GM21528 (cell line): Measurements from ENCODE around the gene SIRT6.
"Not testable (repeated sequence)": the region's sequence is repeated elsewhere in the genome, so short reads cannot be mapped to it uniquely, and the experiment has no call there.

Source experiments
- ATAC-seq: cut with Tn5 transposase; IDR thresholded peaks from one replicate; pipeline ENCODE4 v1.9.1; 2021; ENCODE audit warnings: mild to moderate bottlenecking, moderate library complexity; ENCODE audit not compliant: unreplicated experiment, low FRiP score

The SIRT6 gene

DNA sequence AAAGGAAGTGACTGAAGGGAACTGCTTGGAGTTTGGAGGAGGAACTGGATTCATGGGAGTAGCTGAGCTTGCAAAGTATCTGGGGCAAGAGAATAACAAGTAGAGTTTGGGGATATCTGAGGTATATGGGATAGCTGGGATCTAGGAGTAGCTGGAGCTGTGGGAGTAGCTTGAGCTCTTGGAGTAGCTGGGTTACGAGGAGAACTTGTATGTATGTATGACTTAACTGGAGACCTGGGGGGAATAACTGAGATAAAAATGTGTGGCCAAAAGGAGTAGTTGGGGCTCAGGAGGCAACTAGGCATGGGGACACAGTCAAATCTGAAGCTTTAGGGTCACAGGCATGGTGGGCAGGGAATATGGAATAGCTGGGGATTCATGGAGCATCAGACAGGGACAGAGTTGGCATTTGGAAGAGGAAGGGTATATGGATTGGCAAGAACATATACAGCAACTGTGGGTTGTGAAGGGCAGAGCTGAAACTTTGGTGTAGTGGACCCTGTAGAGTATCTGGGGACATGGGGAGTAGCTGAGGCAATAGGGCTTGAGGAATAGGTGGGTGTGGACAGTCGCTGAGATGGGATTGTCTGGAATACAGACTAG, 18.7 kb upstream of the SIRT6 start:
- no peak for ATAC-seq

DNA sequence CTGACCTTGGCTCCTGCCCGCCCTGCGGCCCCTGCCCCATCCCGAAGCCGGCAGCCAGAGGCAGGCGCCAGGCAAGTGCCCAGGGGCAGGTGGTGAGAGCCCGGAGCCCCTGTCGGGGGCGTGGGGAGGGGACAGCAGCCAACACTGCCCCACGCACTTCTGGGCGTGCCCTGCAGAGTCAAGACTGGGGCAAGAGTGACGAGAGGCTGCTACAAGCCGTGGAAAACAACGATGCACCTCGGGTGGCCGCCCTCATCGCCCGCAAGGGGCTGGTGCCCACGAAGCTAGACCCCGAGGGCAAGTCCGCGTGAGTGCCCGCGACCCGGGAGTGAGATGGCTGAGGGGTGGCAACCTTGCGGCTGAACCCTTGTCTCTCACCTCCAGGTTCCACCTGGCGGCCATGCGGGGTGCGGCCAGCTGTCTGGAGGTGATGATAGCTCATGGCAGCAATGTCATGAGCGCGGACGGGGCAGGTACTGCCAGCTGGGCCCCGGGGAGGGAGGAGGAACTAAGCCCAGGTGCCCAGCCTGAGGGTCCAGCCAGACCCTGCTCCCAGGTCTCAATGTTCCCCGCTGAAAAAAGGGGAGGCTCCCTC, 17.4 kb upstream of the SIRT6 start:
- ATAC-seq = no peak

DNA sequence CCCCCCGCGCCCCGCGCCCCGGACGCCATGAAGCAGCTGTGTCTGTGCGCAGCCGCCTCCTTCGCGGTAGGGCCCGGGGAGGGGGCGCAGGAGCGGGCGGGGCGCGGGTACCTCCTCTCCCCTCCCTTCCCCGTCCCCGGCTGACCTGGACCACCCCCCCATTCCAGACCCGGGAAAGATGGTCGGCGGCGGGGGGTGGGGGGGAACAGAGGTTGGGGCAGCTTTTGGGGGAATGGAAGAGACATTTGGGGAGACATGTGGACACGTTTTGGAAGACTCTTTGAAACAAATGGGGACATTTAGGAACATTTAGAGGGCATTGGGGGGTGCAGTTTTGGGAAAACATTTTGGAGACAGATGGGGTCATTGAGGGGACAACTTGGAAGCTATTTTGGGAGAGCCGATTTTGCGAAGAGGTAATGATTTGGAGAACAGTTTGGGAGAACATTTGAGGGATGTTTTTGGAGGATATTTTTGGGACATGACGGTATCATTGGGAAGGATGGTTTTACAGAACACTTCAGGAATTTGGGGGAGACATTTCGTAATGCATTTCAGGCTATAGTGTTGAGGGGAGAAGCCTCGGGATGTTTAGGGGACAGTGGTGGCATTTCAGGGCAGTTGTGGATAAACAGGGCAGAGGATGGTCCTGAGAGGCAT, 16.2 kb upstream of the SIRT6 start:
- ATAC-seq = no peak

DNA sequence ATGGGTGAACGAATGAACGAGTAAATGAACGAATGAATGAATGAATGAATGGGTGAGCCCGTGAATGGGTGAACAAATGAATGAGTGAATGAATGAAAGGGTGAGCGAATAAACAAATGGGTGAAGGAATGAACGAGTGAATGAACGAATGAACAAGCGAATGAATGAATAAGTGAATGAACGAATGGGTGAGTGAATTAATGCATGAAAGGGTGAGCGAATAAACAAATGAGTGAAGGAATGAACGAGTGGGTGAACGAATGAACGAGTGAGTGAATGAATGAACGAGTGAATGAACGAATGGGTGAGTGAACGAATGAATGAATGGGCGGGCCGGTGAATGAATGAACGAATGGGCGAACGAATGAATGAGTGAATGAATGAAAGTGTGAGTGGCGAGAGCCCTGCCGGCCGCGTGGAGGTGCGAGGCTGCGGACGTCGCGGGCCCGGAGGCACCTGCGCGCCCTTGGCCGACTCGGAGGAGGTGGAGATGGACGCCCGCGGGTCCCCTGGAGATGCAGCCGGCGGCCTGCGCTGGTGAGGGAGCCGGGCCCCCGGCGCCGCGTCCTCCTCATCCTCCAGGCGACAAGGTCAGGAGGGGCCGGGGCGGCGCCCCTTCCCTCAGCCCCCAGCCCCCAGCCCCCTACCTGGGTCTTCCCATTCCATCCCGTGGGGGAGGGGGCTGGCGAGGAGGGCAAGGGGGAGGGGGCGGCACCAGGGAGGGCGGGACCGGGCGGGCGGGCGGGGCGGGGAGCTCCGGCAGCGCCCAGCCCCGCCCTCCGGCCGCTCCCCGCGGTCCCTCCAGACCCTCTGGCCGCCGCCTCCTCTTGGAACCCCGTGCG, 15.5 kb upstream of the SIRT6 start:
- ATAC-seq = no peak

DNA sequence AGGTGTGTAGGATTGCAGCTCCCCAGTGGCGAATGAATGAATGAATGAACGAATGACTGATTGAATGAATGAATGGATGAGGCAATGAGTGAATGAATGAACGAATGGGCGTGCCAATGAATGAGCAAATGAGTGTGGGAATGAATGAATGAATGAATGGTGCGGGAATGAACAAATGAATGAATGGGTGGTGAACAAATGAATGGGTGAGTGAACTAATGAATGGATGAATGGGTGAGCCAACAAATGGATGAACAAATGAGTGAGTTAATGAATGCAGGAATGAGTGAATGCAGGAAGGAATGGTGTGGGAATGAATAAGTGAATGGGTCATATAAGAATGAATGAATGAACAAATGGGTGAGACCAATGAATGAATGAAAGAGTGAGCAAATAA, 14.9 kb upstream of the SIRT6 start:
- no peak for ATAC-seq

DNA sequence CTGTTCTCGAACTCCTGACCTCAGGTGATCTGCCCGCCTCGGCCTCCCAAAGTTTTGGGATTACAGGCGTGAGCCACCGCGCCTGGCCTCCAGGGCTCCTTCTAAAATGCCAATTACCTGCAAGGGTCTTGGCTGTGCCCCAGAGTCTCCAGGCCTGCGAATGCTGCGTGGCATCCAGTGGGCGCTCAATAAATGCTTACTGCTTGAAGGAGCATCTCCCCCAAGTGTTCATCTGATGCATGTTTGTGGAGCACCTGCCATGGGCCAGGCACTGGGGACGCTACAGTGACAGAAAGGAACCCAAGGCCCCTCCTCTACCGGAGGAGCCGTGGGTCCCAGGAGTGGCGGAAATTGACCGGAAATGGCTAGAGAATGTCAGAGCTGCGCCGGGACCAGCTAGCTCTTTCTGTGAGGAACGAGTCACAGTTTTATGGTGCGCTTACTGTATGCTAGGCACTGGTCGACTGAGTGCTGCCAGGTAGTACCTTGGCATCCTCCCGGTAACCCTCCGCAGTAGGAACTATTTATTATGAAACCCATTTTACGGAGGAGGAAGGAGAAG, 14.3 kb upstream of the SIRT6 start:
- ATAC-seq = no peak

DNA sequence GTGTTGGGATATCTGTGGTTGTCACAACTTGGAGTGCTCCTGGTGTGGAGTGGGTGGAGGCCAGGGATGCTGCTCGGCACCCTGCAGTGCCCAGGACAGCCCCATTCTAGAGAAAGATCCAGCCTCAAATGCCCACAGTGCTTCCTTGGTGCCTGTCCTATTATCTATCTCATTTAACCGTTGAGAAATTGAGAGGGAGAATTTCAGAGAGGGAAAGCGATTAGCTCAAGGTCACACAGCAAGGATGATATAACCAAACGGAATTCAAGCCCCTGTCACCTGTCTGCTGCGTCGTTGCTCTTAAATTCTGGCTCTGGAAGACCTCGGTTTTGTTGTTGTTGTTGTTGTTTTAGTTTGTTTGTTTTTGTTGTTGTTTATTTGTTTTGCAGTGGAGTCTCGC, 13.6 kb upstream of the SIRT6 start:
- ATAC-seq = no peak

DNA sequence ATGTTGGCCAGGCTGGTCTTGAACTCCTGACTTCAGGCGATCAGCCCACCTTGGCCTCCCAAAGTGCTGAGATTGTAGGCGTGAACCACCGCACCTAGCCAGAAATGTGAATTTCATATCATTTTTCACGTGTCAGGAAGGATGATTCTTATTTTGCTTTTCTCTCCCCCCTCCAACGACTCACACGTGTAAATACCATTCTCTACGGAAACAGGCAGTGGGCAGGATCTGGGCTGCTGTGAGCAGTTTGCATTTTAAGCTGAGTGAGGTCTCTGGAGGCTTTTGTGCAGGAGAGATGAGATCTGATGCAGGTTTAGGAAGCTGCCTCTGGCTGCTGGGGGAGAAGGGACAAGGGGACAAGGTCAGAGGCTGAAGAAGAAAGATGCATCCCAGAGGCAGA, 12.0 kb upstream of the SIRT6 start:
- ATAC-seq = no peak

DNA sequence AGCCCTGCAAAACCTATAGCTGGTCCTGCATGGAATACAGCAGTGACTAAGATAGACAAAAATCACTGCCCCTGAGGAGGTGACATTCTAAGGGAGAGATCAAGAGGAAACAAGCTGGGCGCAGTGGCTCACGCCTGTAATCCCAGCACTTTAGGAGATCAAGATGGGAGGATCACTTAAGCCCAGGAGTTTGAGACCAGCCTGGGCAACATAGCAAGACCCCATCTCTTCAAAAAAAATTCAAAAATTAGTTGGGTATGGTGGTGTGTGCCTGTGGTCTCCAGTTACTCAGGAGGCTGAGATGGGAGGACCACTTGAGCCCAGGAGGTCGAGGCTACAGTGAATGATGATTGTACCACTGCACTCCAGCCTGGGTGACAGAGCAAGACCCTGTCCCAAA, 10.2 kb upstream of the SIRT6 start:
- ATAC-seq = not testable (repeated sequence)

DNA sequence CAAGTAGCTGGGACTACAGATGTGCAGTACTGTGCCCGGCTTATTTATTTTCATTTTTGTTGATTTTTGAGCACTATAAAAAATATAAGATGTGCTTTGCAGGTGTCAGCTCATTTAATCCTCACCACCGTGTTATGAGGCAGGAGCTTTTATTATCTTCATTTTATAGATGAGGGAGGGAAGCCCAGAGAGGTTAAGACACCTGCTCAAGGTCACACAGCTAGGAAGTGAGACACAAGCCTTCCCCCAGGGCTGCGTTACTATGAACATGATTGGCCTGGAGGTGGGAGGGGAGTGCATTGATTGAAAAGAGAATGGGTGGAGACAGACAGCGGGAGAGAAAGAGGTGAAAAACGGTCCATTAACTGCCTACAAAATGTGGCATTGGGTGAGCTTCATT, 7.3 kb upstream of the SIRT6 start:
- ATAC-seq = no peak

DNA sequence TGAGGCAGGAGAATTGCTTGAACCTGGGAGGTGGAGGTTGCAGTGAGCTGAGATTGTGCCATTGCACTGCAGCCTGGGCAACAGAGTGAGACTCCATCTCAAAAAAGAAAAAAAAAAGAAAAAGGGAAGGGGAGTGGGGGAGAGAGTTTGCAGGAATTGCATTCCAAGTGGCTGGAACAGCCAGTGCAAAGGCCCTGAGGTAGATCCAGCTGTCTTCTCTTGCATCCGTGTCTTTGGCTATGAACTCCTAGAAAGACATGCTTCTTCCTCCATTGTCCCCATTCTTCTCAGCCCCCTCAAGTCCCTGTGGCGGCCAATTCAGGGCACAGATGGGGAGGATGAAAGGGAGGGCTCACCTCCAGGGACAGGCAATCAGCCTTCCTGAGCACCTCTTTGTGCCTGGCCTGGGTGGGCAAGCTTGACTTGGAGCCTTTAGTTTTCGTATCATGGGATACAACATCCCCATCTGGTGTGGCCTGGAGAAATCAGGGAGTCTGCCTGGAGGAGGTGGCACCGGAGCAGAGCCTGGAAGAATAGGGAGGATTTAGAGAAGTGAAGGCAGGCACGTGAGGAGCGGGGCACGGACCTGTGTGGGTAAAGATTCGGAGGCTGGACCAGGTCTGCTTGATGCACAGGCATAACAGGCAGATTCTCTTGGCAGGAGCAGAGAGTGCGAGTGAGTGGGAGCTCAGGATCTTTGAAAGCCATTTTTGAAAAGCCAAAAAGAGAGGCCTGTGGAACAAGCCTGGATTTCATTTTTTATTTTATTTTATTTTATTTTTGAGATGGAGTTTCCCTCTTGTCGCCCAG, 5.2 kb upstream of the SIRT6 start:
- no peak for ATAC-seq

DNA sequence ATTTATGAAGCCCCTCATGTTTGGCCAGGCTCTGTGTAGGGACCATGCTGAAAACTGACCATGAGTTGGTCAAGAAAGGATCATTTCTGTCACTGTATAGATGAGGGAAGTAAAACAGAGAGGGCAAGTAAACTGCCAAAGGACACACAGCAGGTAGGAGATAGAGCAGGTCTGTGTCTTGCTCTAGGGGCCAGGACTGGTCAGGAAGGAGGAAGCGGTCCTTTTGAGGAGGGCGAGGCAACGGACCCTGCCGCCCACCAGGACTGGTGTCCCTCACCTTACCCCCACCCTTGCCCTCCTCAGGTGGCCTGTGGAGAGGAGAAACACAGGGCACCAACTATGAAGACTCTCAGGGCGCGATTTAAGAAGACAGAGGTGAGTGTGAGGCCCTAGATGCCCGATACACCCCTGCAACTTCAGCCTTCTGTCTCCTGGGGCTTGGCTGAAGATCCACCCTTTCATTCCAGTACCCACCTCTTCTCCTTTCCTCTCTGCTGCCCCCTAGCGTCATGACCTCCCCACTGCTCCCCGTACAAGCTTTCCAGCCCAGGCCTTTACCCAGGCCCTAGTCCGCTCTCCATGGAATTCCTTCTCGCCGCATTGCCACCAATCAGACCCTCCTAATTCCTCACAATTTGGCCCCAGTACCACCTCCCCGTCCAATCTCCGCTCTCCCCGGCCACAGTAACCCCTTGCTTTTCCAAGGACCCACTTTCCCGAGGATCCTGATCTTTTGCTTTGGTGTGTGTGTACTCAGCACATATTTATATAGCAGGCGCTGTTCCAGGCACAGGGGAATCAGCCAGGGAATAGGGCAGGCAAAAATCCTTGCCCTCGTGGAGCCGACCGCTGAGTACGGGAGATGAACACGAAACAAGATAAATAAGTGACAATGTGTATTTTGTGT, 4.0 kb upstream of the SIRT6 start:
- no peak for ATAC-seq

DNA sequence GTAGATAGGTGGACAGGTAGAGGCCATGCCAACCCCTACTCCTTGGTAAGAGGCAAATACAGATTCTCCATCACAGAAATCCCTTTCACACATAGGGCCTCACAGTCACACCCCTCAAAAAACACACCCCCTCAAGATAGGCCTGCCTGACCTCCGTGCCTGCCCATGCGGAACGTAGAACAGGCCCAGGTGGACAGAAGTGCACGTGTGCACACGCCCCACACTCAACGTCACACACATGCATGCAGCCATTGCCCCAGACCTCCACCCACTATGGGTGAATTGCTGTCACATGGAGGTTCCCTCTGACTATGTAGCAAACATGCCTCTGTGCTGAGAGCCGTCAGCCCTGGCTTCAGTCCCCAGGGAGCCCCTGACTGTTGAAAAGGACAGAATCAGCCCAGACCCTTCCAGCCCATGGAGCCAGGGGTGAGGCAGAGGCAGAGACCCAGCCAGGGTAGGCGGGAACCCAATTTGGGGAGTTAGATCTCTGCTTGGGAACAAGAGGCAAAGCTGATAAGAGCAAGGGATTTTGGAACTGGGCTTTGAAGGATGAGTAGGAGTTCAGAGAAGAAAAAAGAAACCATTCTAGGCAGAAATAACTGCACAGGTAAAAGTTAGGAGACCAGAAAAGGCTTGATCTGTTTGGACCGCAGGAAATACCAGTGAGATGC, 3.2 kb upstream of the SIRT6 start:
- ATAC-seq = no peak

DNA sequence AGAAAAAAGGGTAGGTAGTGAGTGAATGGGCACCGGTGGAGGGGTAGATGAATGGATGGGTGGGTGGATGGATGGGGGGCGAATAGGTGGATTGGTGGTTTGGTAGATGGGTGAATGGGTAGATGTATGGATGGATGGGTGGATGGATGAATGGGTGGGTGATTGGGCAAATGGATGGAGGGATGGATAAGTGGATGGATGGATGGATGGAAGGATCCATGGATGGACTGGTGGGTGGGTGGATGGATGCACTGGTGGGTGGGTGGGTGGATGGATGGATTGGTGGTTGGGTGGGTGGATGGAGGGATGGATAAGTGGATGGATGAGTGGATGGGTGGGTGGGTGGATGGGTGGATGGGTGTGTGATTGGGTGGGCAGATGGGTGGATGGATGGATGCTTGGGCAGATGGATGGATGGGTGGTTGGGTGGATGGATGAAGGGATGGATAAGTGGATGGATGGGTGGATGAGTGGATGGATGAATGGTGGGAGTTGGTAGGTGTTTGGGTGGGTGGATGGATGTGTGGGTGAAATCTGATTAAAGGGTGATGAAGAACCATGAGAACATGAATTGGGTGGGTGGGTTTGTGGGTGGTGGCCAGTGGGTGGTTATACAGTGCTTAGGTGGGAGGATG, 2.5 kb upstream of the SIRT6 start:
- ATAC-seq = no peak

DNA sequence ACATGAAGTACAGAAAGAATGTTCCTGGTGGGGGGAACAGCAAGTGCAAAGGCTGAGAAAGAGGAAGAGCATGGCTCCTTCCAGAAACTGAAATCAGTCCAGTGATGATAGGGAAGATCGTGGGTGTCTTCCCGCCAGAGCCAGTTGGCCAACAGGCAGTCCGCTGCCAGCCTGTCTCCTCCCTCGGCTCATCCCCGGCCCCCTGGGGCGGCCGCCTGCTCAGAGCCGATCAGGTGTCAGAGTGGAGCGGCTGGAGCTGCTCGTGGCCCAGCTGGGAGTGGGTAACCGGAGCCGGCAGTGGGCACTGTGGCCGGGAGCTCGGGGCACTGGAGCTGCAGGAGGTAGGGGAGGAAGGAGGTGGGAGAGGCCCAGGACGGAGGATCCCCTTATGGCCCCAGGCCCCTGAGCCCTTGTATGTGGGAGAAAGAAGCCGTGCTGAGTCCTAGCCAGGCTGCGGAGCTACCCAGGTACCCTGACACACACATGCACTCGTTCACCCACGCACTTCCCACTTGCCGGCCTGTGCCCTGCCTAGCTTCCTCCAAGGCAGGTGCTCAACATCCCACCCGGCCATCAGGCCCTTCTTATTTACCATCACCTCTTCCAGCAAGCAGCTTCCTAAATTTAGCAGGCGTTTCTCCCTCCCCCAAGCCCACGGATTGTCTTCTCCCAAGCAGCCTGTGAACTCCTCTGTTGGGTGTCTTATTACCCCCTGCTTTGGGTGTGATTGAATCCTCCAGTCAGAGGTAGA, 1.8 kb upstream of the SIRT6 start:
- no peak for ATAC-seq

DNA sequence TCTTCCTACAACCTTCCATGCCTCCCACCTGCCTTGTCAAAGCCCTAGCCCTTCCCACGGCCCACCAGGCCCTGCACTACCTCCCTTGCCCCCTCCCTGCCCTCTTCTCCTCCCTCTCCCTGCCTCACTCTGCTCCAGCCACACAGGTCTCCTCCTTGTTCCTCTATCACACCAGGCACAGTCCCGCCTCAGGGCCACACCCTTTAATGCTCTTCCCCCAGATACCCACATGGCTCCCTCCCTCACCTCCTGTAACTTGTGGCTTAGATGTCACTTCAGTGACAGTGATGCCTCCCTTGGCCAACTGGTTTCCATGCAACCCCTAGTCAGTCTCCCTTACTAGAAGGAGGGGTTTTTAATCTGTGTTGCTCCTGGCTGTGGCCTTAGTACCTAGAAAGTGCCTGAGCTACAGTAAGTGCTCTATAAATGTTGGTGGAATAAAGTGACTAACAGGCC, 1.3 kb downstream of the SIRT6 start:
- no peak for ATAC-seq

DNA sequence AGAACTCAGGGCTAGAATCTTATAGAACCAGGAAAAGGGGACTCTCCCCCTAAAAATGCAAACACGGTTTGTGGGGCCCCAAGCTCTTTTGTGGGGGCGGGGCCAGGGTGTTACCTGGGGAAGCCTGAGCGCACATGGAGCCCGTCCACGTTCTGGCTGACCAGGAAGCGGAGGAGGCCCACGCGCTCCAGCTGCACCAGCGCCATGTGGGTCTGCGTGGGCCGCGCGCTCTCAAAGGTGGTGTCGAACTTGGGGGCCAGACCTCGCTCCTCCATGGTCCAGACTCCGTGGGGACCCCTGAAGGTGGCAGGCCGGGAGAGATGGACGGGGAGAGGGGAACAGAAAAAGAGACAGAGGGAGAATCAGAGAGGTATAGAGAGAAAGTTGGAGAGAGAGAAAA, 3.4 kb downstream of the SIRT6 start:
- no peak for ATAC-seq
